Adipocyte (in vitro differentiated cells): Measurements from ENCODE around the gene TCOF1.

ENCODE experiments used
- DNase-seq: peaks from one replicate; pipeline ENCODE4 v3.0.0-alpha.2; 2015; ENCODE audit warnings: low read depth
- H3K27me3 ChIP-seq: replicated peaks from 2 replicates; pipeline ENCODE4 v1.7.0; 2013; ENCODE audit warnings: mild to moderate bottlenecking, low read length, moderate library complexity; ENCODE audit not compliant: control insufficient read depth, insufficient read depth
- H3K36me3 ChIP-seq: 2 replicates; pipeline ENCODE4 v1.7.0; 2013; ENCODE audit warnings: low read length, mild to moderate bottlenecking, moderate library complexity; ENCODE audit not compliant: control insufficient read depth, insufficient read depth, severe bottlenecking
- H3K4me1 ChIP-seq: 2 replicates; pipeline ENCODE4 v1.7.0; 2013; ENCODE audit warnings: mild to moderate bottlenecking, low read length, moderate library complexity; ENCODE audit not compliant: control insufficient read depth, insufficient read depth
- H3K4me3 ChIP-seq: 2 replicates; pipeline ENCODE4 v1.7.0; 2013; ENCODE audit warnings: mild to moderate bottlenecking, low read length, moderate library complexity
- H3K9ac ChIP-seq: 2 replicates; pipeline ENCODE4 v1.7.0; 2013; ENCODE audit warnings: mild to moderate bottlenecking, low read length, moderate library complexity
- H3K9me3 ChIP-seq: 2 replicates; pipeline ENCODE4 v1.7.0; 2013; ENCODE audit warnings: mild to moderate bottlenecking, low read length, moderate library complexity; ENCODE audit not compliant: control insufficient read depth

Gene TCOF1

GRCh38 chr5:150394912-150395687, 37.6 kb downstream of the TCOF1 start:
- H3K4me3 ChIP-seq = no peak overlapping the region
- H3K27me3 ChIP-seq = no peaks in the 10 kb centered on the region
- H3K9me3 ChIP-seq = no peaks in the 10 kb centered on the region
- no peak for DNase-seq
- peaks cover 68% of the 10 kb centered on the region for H3K36me3 ChIP-seq
- H3K4me1 ChIP-seq = peaks cover 6% of the 10 kb centered on the region
- no peak overlapping the region for H3K9ac ChIP-seq

- no peak overlapping the region for H3K4me3 ChIP-seq
- H3K4me1 ChIP-seq = peaks cover 6% of the 10 kb centered on the region
- DNase-seq = no peak
- no peaks in the 10 kb centered on the region for H3K9me3 ChIP-seq
- H3K27me3 ChIP-seq = no peaks in the 10 kb centered on the region
- peaks cover 73% of the 10 kb centered on the region for H3K36me3 ChIP-seq
- H3K9ac ChIP-seq = no peak overlapping the region
Measured at GRCh38 chr5:150395688-150395975, 38.1 kb downstream of the TCOF1 start.

- Histone ChIP-seq H3K4me3 (no peak overlapping the region), H3K4me1 (peaks cover 6% of the 10 kb centered on the region), H3K9me3 (no peaks in the 10 kb centered on the region), H3K36me3 (peaks cover 73% of the 10 kb centered on the region), H3K27me3 (no peaks in the 10 kb centered on the region), H3K9ac (no peak overlapping the region)
- DNase-seq = no peak
Measured at GRCh38 chr5:150396267-150396666, 38.8 kb downstream of the TCOF1 start.

- H3K27me3 ChIP-seq = no peaks in the 10 kb centered on the region
- H3K4me1 ChIP-seq = peaks cover 6% of the 10 kb centered on the region
- H3K9me3 ChIP-seq = no peaks in the 10 kb centered on the region
- peaks cover 63% of the 10 kb centered on the region for H3K36me3 ChIP-seq
- H3K4me3 ChIP-seq = no peak overlapping the region
- DNase-seq = peak; percentile 12
- H3K9ac ChIP-seq = no peak overlapping the region
Measured at GRCh38 chr5:150397146-150397781, 39.8 kb downstream of the TCOF1 start.

GRCh38 chr5:150397782-150398721, 40.6 kb downstream of the TCOF1 start:
- no peak for DNase-seq
- no peak overlapping the region for H3K4me3 ChIP-seq
- H3K36me3 ChIP-seq = peaks cover 55% of the 10 kb centered on the region
- no peak overlapping the region for H3K9ac ChIP-seq
- H3K27me3 ChIP-seq = no peaks in the 10 kb centered on the region
- peaks cover 6% of the 10 kb centered on the region for H3K4me1 ChIP-seq
- H3K9me3 ChIP-seq = no peaks in the 10 kb centered on the region

- no peak for DNase-seq
- no peaks in the 10 kb centered on the region for H3K27me3 ChIP-seq
- no peak overlapping the region for H3K4me3 ChIP-seq
- H3K36me3 ChIP-seq = peaks cover 46% of the 10 kb centered on the region
- peaks cover 6% of the 10 kb centered on the region for H3K4me1 ChIP-seq
- H3K9me3 ChIP-seq = no peaks in the 10 kb centered on the region
- H3K9ac ChIP-seq = no peak overlapping the region
Measured at GRCh38 chr5:150398722-150399523, 41.4 kb downstream of the TCOF1 start.

- Histone ChIP-seq H3K36me3 (peaks cover 40% of the 10 kb centered on the region), H3K27me3 (no peaks in the 10 kb centered on the region), H3K4me1 (peaks cover 6% of the 10 kb centered on the region), H3K9ac (no peak overlapping the region), H3K4me3 (no peak overlapping the region), H3K9me3 (no peaks in the 10 kb centered on the region)
- peak; percentile 45 for DNase-seq
Measured at GRCh38 chr5:150399524-150400211, 42.2 kb downstream of the TCOF1 start.

GRCh38 chr5:150400316-150401075, 43.0 kb downstream of the TCOF1 start:
- H3K4me1 ChIP-seq = peaks cover 6% of the 10 kb centered on the region
- H3K9ac ChIP-seq = no peak overlapping the region
- no peak overlapping the region for H3K4me3 ChIP-seq
- no peaks in the 10 kb centered on the region for H3K9me3 ChIP-seq
- DNase-seq = no peak
- peaks cover 33% of the 10 kb centered on the region for H3K36me3 ChIP-seq
- H3K27me3 ChIP-seq = no peaks in the 10 kb centered on the region

GRCh38 chr5:150401076-150401375, 43.5 kb downstream of the TCOF1 start:
- H3K27me3 ChIP-seq = no peaks in the 10 kb centered on the region
- no peak overlapping the region for H3K4me3 ChIP-seq
- H3K36me3 ChIP-seq = peaks cover 28% of the 10 kb centered on the region
- H3K9ac ChIP-seq = no peak overlapping the region
- peaks cover 6% of the 10 kb centered on the region for H3K4me1 ChIP-seq
- no peak for DNase-seq
- no peaks in the 10 kb centered on the region for H3K9me3 ChIP-seq
